Skeletal muscle satellite cell (primary cell): ENCODE measurements around the gene DCHS1.

Source experiments
- H3K27me3 ChIP-seq: 2 replicates; pipeline ENCODE4 v1.7.0; 2013; ENCODE audit warnings: low read length; ENCODE audit not compliant: control insufficient read depth, insufficient read depth
- H3K36me3 ChIP-seq: 2 replicates; pipeline ENCODE4 v1.7.0; 2013; ENCODE audit warnings: mild to moderate bottlenecking, control low read depth, low read length; ENCODE audit not compliant: insufficient read depth
- H3K4me1 ChIP-seq: 2 replicates; pipeline ENCODE4 v1.7.0; 2013; ENCODE audit warnings: low read length; ENCODE audit not compliant: control insufficient read depth, insufficient read depth
- H3K4me2 ChIP-seq: 2 replicates; pipeline ENCODE4 v1.7.0; 2013; ENCODE audit warnings: mild to moderate bottlenecking, low read length
- H3K4me3 ChIP-seq: 2 replicates; pipeline ENCODE4 v1.7.0; 2013; ENCODE audit warnings: low read length
- H3K9ac ChIP-seq: 2 replicates; pipeline ENCODE4 v1.7.0; 2013; ENCODE audit warnings: mild to moderate bottlenecking, low read depth, low read length, moderate library complexity
- H3K9me3 ChIP-seq: replicated peaks from 2 replicates; pipeline ENCODE4 v1.7.0; 2013; ENCODE audit warnings: mild to moderate bottlenecking, control low read depth, low read length

The DCHS1 gene

GRCh38 chr11:6588018-6588417, 67.6 kb downstream of the DCHS1 start:
- Histone ChIP-seq H3K9ac (no peak overlapping the region), H3K36me3 (no peaks in the 10 kb centered on the region), H3K9me3 (peaks cover 4% of the 10 kb centered on the region), H3K4me2 (peak overlapping the region; percentile 32), H3K4me1 (peaks cover 6% of the 10 kb centered on the region), H3K27me3 (no peaks in the 10 kb centered on the region), H3K4me3 (no peak overlapping the region)

- Histone ChIP-seq H3K4me1 (peaks cover 6% of the 10 kb centered on the region), H3K4me2 (peak overlapping the region; percentile 32), H3K9me3 (peaks cover 4% of the 10 kb centered on the region), H3K4me3 (no peak overlapping the region), H3K27me3 (no peaks in the 10 kb centered on the region), H3K36me3 (no peaks in the 10 kb centered on the region), H3K9ac (no peak overlapping the region)
Measured at GRCh38 chr11:6587360-6587953, 68.2 kb downstream of the DCHS1 start.

- Histone ChIP-seq H3K27me3 (no peaks in the 10 kb centered on the region), H3K4me1 (peaks cover 6% of the 10 kb centered on the region), H3K4me3 (no peak overlapping the region), H3K9ac (no peak overlapping the region), H3K4me2 (peak overlapping the region; percentile 17), H3K36me3 (no peaks in the 10 kb centered on the region), H3K9me3 (peaks cover 4% of the 10 kb centered on the region)
Measured at GRCh38 chr11:6586434-6587359, 68.9 kb downstream of the DCHS1 start.

GRCh38 chr11:6584528-6584927, 71.1 kb downstream of the DCHS1 start:
- Histone ChIP-seq H3K9me3 (peaks cover 4% of the 10 kb centered on the region), H3K36me3 (no peaks in the 10 kb centered on the region), H3K4me2 (no peak overlapping the region), H3K4me3 (no peak overlapping the region), H3K9ac (no peak overlapping the region), H3K4me1 (peaks cover 6% of the 10 kb centered on the region), H3K27me3 (no peaks in the 10 kb centered on the region)

- Histone ChIP-seq H3K4me2 (no peak overlapping the region), H3K4me1 (peaks cover 6% of the 10 kb centered on the region), H3K9me3 (peaks cover 4% of the 10 kb centered on the region), H3K4me3 (no peak overlapping the region), H3K36me3 (no peaks in the 10 kb centered on the region), H3K9ac (no peak overlapping the region), H3K27me3 (no peaks in the 10 kb centered on the region)
Measured at GRCh38 chr11:6583584-6583983, 72.0 kb downstream of the DCHS1 start.

GRCh38 chr11:6579681-6580080, 75.9 kb downstream of the DCHS1 start:
- Histone ChIP-seq H3K36me3 (no peaks in the 10 kb centered on the region), H3K27me3 (no peaks in the 10 kb centered on the region), H3K4me1 (no peaks in the 10 kb centered on the region), H3K4me3 (no peak overlapping the region), H3K9me3 (peaks cover 3% of the 10 kb centered on the region), H3K9ac (no peak overlapping the region), H3K4me2 (no peak overlapping the region)

GRCh38 chr11:6578134-6578533, 77.5 kb downstream of the DCHS1 start:
- no peak overlapping the region for H3K4me3 ChIP-seq
- H3K36me3 ChIP-seq: no peaks in the 10 kb centered on the region
- no peak overlapping the region for H3K4me2 ChIP-seq
- no peaks in the 10 kb centered on the region for H3K27me3 ChIP-seq
- no peaks in the 10 kb centered on the region for H3K9me3 ChIP-seq
- H3K9ac ChIP-seq: no peak overlapping the region
- no peaks in the 10 kb centered on the region for H3K4me1 ChIP-seq

- Histone ChIP-seq H3K27me3 (no peaks in the 10 kb centered on the region), H3K4me2 (no peak overlapping the region), H3K36me3 (no peaks in the 10 kb centered on the region), H3K9me3 (no peaks in the 10 kb centered on the region), H3K9ac (no peak overlapping the region), H3K4me3 (no peak overlapping the region), H3K4me1 (peaks cover 9% of the 10 kb centered on the region)
Measured at GRCh38 chr11:6576471-6577373, 78.9 kb downstream of the DCHS1 start.

GRCh38 chr11:6574816-6575715, 80.5 kb downstream of the DCHS1 start:
- Histone ChIP-seq H3K9me3 (no peaks in the 10 kb centered on the region), H3K36me3 (no peaks in the 10 kb centered on the region), H3K9ac (no peak overlapping the region), H3K4me1 (peaks cover 18% of the 10 kb centered on the region), H3K4me2 (no peak overlapping the region), H3K27me3 (no peaks in the 10 kb centered on the region), H3K4me3 (no peak overlapping the region)

- H3K4me1 ChIP-seq: peaks cover 26% of the 10 kb centered on the region
- H3K9me3 ChIP-seq: no peaks in the 10 kb centered on the region
- H3K36me3 ChIP-seq: no peaks in the 10 kb centered on the region
- H3K9ac ChIP-seq: no peak overlapping the region
- H3K27me3 ChIP-seq: no peaks in the 10 kb centered on the region
- no peak overlapping the region for H3K4me3 ChIP-seq
- H3K4me2 ChIP-seq: no peak overlapping the region
Measured at GRCh38 chr11:6572215-6572614, 83.4 kb downstream of the DCHS1 start.
